HS-5 (cell line): ENCODE data around the gene C10orf62.
A peak's percentile ranks its signal among the peaks of the same experiment; 100 is the strongest.
"Not testable (repeated sequence)": the region's sequence is repeated elsewhere in the genome, so short reads cannot be mapped to it uniquely, and the experiment has no call there.

ENCODE experiments used
- DNase-seq: peaks from one replicate; pipeline ENCODE4 v3.0.0-alpha.2; 2012; ENCODE audit warnings: low read depth

The C10orf62 gene

GRCh38 chr10:97589479-97589878 lies at the start of gene C10orf62:
TSS of gene C10orf62 (plus strand) at chr10:97589721. CDS start at chr10:97589898, 177 bp downstream.
- no peak for DNase-seq

GRCh38 chr10:97540669-97541500 lies 48.6 kb upstream of the C10orf62 start:
- DNase-seq: no peak

GRCh38 chr10:97542169-97543024 lies 47.1 kb upstream of the C10orf62 start:
- DNase-seq: peak; percentile 88

GRCh38 chr10:97543025-97543546 lies 46.4 kb upstream of the C10orf62 start:
- peak; percentile 90 for DNase-seq

- DNase-seq: no peak
These were observed 42.9 kb upstream of the C10orf62 start for GRCh38 chr10:97546456-97547270.

- DNase-seq: no peak
These were observed 42.3 kb upstream of the C10orf62 start for GRCh38 chr10:97547271-97547600.

- DNase-seq: no peak
These were observed 41.6 kb upstream of the C10orf62 start for GRCh38 chr10:97547962-97548361.

GRCh38 chr10:97548828-97549455 lies 40.6 kb upstream of the C10orf62 start:
- no peak for DNase-seq

GRCh38 chr10:97549587-97550322 lies 39.8 kb upstream of the C10orf62 start:
- DNase-seq: no peak

GRCh38 chr10:97550336-97551149 lies 39.0 kb upstream of the C10orf62 start:
- no peak for DNase-seq

GRCh38 chr10:97551271-97551670 lies 38.2 kb upstream of the C10orf62 start:
- DNase-seq: no peak

GRCh38 chr10:97553575-97554031 lies 35.9 kb upstream of the C10orf62 start:
- no peak for DNase-seq

GRCh38 chr10:97554336-97554735 lies 35.2 kb upstream of the C10orf62 start:
- DNase-seq: not testable (repeated sequence)

GRCh38 chr10:97555541-97555940 lies 34.0 kb upstream of the C10orf62 start:
- DNase-seq: not testable (repeated sequence)

GRCh38 chr10:97560731-97561381 lies 28.7 kb upstream of the C10orf62 start:
- not testable (repeated sequence) for DNase-seq

GRCh38 chr10:97561386-97562077 lies 28.0 kb upstream of the C10orf62 start:
- not testable (repeated sequence) for DNase-seq

- DNase-seq: not testable (repeated sequence)
These were observed 27.2 kb upstream of the C10orf62 start for GRCh38 chr10:97562329-97562728.

- DNase-seq: no peak
These were observed 26.2 kb upstream of the C10orf62 start for GRCh38 chr10:97563337-97563736.

- DNase-seq: no peak
These were observed 24.7 kb upstream of the C10orf62 start for GRCh38 chr10:97564776-97565175.
